ENCODE results near the gene DDX10. TPM values are rescaled to one million over a fixed set of nuclear protein-coding genes. Genes with fewer than 3 reads are reported as not detected.

The DDX10 gene
- polyA plus RNA-seq, 1 experiment: 11.0 TPM

DNA sequence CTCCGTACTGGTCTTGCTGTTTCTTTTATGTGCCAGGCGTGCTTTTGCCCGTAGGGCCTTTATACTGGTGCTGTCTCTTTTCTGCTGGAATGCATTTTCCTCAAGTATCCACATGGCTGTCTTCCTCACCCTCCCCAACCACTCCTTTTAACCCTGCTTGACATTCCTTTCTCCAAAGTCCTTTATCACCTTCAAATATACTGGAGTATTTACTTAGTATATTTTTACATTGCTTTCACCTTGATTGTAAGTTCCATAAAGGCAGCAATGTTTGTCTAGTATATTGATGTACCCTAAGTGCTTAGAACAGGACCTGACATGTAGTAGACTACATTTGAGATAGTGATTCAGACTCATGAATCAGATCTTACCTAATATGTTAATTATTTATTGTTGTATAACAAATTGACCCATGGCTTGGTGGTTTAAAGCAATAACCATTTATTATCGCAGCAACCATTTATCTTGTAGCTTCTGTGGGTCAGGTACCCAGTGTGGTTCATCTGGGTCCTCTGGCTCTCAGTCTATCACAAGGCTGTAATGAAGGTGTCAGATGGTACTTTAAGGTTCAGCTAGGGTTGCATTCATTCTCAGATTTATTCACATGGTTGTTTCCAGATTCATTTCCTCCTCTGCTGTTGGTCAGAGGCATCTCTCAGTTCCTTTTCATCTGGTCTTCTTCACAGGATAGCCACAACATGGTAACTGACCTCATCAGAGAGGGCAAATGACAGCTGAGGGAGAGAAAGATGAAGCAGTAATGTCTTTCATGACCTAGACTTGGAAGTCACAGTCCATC, 34.2 kb downstream of the DDX10 start:
- ChIA-PET CTCF (interaction anchor here (0.6 to 3.7 kb wide), 13 partner anchors 15 to 1240 kb away, joined by 3 to 20 read pairs (median 3); no protein-coding TSS in a partner anchor), POLR2A (no interaction called here)
- TF ChIP-seq, protein P1, sequence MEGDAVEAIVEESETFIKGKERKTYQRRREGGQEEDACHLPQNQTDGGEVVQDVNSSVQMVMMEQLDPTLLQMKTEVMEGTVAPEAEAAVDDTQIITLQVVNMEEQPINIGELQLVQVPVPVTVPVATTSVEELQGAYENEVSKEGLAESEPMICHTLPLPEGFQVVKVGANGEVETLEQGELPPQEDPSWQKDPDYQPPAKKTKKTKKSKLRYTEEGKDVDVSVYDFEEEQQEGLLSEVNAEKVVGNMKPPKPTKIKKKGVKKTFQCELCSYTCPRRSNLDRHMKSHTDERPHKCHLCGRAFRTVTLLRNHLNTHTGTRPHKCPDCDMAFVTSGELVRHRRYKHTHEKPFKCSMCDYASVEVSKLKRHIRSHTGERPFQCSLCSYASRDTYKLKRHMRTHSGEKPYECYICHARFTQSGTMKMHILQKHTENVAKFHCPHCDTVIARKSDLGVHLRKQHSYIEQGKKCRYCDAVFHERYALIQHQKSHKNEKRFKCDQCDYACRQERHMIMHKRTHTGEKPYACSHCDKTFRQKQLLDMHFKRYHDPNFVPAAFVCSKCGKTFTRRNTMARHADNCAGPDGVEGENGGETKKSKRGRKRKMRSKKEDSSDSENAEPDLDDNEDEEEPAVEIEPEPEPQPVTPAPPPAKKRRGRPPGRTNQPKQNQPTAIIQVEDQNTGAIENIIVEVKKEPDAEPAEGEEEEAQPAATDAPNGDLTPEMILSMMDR (IDR thresholded peaks at IDR 0.05; ENCODE audit: insufficient read depth, low read depth, low read length): no peak
- H3K36me3 ChIP-seq (ENCODE audit: control insufficient read depth, insufficient read depth, low read length): no peaks in the 10 kb centered on the region
- DNase-seq (ENCODE audit: low read depth): no peak
- no peak overlapping the region for H3K4me3 ChIP-seq (ENCODE audit: low read depth, low read length)
- no peaks in the 10 kb centered on the region for H3K27me3 ChIP-seq (ENCODE audit: control insufficient read depth, insufficient read depth, low read length)

DNA sequence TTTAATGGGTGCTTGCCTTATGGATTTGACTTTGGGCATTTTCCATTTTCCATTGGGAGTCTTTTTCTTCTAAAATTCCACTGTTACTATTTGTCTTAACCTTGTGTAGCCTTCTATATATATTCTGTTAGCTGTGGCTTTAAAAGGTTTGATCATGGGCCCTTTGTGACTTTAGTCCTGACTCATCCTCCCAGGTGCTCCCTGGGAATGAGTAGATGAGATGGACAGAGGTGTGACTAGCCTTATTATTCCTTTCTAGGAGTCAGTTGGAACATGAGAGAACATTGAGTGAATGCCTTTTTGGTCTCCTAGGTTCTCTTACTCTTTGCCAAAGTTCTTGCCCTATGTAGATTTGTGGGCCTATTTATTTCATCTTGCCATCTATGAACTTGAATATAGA, 39.0 kb downstream of the DDX10 start:
- ChIA-PET CTCF (interaction anchor here (0.7 kb wide), 1 partner anchor 12 kb away, joined by 3 read pairs; no protein-coding TSS in a partner anchor), POLR2A (no interaction called here)
- Histone ChIP-seq H3K36me3 (ENCODE audit: control insufficient read depth, insufficient read depth, low read length) (no peaks in the 10 kb centered on the region), H3K27me3 (ENCODE audit: control insufficient read depth, insufficient read depth, low read length) (no peaks in the 10 kb centered on the region), H3K4me3 (ENCODE audit: low read depth, low read length) (no peak overlapping the region)
- TF ChIP-seq, protein P1 (IDR thresholded peaks at IDR 0.05; ENCODE audit: insufficient read depth, low read depth, low read length): no peak
- DNase-seq (ENCODE audit: low read depth): no peak

DNA sequence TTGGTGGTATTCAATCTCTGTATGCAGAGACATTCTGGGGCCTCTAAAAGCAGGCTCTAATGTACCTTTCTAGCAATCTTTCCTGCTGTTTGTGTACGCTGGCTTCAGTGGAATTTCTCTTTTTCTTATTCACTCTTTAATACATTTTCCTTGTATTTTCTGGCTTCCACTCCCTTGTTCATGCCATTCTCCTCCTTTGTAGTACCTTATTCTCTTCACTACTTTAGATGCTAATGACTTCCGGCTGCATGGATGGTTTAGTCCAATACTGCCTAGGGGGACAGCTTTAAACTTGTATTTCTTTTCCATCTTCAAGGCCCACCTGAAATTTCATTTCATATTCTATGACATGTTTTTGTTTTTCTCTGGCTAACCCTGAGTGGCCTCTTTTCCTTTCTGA, 40.2 kb downstream of the DDX10 start:
- TF ChIP-seq, protein P1 (IDR thresholded peaks at IDR 0.05; ENCODE audit: insufficient read depth, low read depth, low read length): no peak
- H3K27me3 ChIP-seq (ENCODE audit: control insufficient read depth, insufficient read depth, low read length): no peaks in the 10 kb centered on the region
- ChIA-PET CTCF (no interaction called here), POLR2A (no interaction called here)
- H3K4me3 ChIP-seq (ENCODE audit: low read depth, low read length): no peak overlapping the region
- no peaks in the 10 kb centered on the region for H3K36me3 ChIP-seq (ENCODE audit: control insufficient read depth, insufficient read depth, low read length)
- DNase-seq (ENCODE audit: low read depth): no peak

DNA sequence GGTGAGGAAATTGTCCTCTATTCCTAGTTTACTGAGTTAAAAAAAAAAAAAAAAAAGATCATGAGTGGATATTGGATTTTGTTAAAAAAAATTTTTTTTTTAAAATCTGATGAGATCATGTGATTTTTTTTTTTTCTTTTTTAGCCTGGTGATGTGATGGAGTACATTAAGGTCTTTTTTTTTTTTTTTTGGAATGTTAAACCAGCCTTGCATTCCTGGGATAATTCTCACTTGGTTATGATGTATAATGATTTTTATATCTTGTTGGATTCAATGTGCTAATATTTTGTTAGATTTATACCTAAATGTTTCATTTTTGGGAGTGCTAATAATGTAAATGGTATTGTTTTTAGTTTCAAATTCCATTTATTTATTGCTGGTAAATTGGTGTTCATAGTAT, 43.3 kb downstream of the DDX10 start:
- Histone ChIP-seq H3K4me3 (ENCODE audit: low read depth, low read length) (no peak overlapping the region), H3K27me3 (ENCODE audit: control insufficient read depth, insufficient read depth, low read length) (no peaks in the 10 kb centered on the region), H3K36me3 (ENCODE audit: control insufficient read depth, insufficient read depth, low read length) (no peaks in the 10 kb centered on the region)
- ChIA-PET CTCF (interaction anchor here (3.9 kb wide), 1 partner anchor 10 kb away, joined by 15 read pairs; no protein-coding TSS in a partner anchor), POLR2A (no interaction called here)
- DNase-seq (ENCODE audit: low read depth): no peak
- TF ChIP-seq, protein P1 (IDR thresholded peaks at IDR 0.05; ENCODE audit: insufficient read depth, low read depth, low read length): no peak

DNA sequence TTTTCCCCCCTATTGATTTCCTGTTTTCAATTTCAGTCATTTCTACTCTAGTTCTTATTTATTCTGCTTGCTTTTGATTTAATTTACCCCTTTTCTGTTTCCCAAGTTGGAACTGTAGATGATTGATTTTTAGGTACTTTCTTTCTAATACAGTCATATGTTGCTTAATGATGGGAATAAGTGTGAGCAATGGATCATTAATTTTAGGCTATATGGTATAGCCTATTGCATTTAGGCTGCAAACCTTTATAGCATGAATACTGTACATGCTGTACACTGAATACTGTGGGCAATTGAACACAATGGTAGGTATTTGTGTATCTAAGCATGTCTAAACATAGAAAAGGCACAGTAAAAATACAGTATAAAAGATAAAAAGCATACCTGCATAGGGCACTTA, 44.9 kb downstream of the DDX10 start:
- DNase-seq (ENCODE audit: low read depth): no peak
- Histone ChIP-seq H3K27me3 (ENCODE audit: control insufficient read depth, insufficient read depth, low read length) (no peaks in the 10 kb centered on the region), H3K4me3 (ENCODE audit: low read depth, low read length) (no peak overlapping the region), H3K36me3 (ENCODE audit: control insufficient read depth, insufficient read depth, low read length) (no peaks in the 10 kb centered on the region)
- CTCF ChIA-PET: interaction anchor here (0.6 to 1.2 kb wide), 2 partner anchors 10 to 161 kb away, joined by 3 to 6 read pairs; no protein-coding TSS in a partner anchor
- POLR2A ChIA-PET: no interaction called here
- TF ChIP-seq, protein P1 (IDR thresholded peaks at IDR 0.05; ENCODE audit: insufficient read depth, low read depth, low read length): no peak
